PC-9 (cell line): ENCODE measurements around the gene DEPDC4. TPM values are rescaled to one million over a fixed set of nuclear protein-coding genes. Genes with fewer than 3 reads are reported as not detected.
"Not testable (repeated sequence)": the region's sequence is repeated elsewhere in the genome, so short reads cannot be mapped to it uniquely, and the experiment has no call there.

Experiments used
- Bru-seq: library from RNA; stranded (reverse); fragments of 400-500 nt; gene quantifications from one replicate; lab custom pipeline; 2021; lab: Mats Ljungman, UMichigan
- BruChase-seq, 2 experiments: library from RNA; stranded (reverse); fragments of 400-500 nt; gene quantifications; one replicate each; lab custom pipeline; 2021; lab: Mats Ljungman, UMichigan
- BruUV-seq: library from RNA; stranded (reverse); fragments of 400-500 nt; replicated peaks from 2 replicates; lab custom pipeline; 2021; lab: Mats Ljungman, UMichigan
- CTCF ChIA-PET: fragments of 300-600 bp; sonication (Branson Sonifier 250); formaldehyde crosslinking; loops from one replicate; lab custom pipeline; 2022; ENCODE audit warnings: antibody characterized with exemption; lab: Charles Lee
- POLR2A ChIA-PET: fragments of 300-600 bp; sonication (Branson Sonifier 250); formaldehyde crosslinking; loops from one replicate; lab custom pipeline; 2022; ENCODE audit warnings: antibody characterized with exemption; ENCODE audit not compliant: unreplicated experiment; lab: Charles Lee
- DNase-seq, 2 experiments: peaks; one replicate each; pipeline versions ENCODE4 v3.0.0 to v3.0.0-alpha.2; 2015 to 2022; ENCODE audit warnings: mixed read lengths in 1 of 2
- H2AFZ ChIP-seq: fragments of 200-600 bp; sonication (generic); 2 replicates; pipeline ENCODE4 v1.8.1; 2017; ENCODE audit warnings: antibody characterized with exemption
- H3F3A ChIP-seq: fragments of 200-600 bp; sonication (generic); 2 replicates; pipeline ENCODE4 v1.8.1; 2017; ENCODE audit warnings: antibody characterized with exemption, mild to moderate bottlenecking, low read depth; ENCODE audit not compliant: insufficient read depth
- H3K27ac ChIP-seq: fragments of 200-600 bp; sonication (generic); 2 replicates; pipeline ENCODE4 v1.6.1; 2016; ENCODE audit warnings: mixed run types
- H3K27me3 ChIP-seq: fragments of 200-600 bp; sonication (generic); 2 replicates; pipeline ENCODE4 v1.6.1; 2016; ENCODE audit warnings: low read depth, mixed run types; ENCODE audit not compliant: insufficient read depth
- H3K36me3 ChIP-seq: fragments of 200-600 bp; sonication (generic); 2 replicates; pipeline ENCODE4 v1.6.1; 2016; ENCODE audit warnings: low read depth, mixed run types
- H3K4me1 ChIP-seq: fragments of 200-600 bp; sonication (generic); replicated peaks from 2 replicates; pipeline ENCODE4 v1.6.1; 2016; ENCODE audit warnings: mixed run types; ENCODE audit not compliant: insufficient read depth
- H3K4me2 ChIP-seq: fragments of 200-600 bp; sonication (generic); 2 replicates; pipeline ENCODE4 v1.6.1; 2017; ENCODE audit warnings: mixed run types
- H3K4me3 ChIP-seq: fragments of 200-600 bp; sonication (generic); 2 replicates; pipeline ENCODE4 v1.6.1; 2016; ENCODE audit warnings: mixed run types
- H3K79me2 ChIP-seq: fragments of 200-600 bp; sonication (generic); 2 replicates; pipeline ENCODE4 v1.6.1; 2017; ENCODE audit warnings: low read depth, mixed run types
- H3K9me2 ChIP-seq: fragments of 200-600 bp; sonication (generic); 2 replicates; pipeline ENCODE4 v1.8.1; 2017; ENCODE audit warnings: mild to moderate bottlenecking; ENCODE audit not compliant: insufficient read depth
- H3K9me3 ChIP-seq: fragments of 200-600 bp; sonication (generic); 2 replicates; pipeline ENCODE4 v1.8.1; 2016; ENCODE audit warnings: low read depth; ENCODE audit not compliant: insufficient read depth
- H4K20me1 ChIP-seq: fragments of 200-600 bp; sonication (generic); 2 replicates; pipeline ENCODE4 v1.8.1; 2017; ENCODE audit not compliant: insufficient read depth
- EZH2 ChIP-seq: fragments of 200-600 bp; sonication (generic); IDR thresholded peaks from 2 replicates; pipeline ENCODE4 v1.8.0; 2017; ENCODE audit warnings: antibody characterized with exemption, low read depth
- intact Hi-C: fragments of 100-400 bp; cut with micrococcal nuclease; formaldehyde crosslinking; loops from one replicate; pipeline ENCODE4 v1.10.0; 2022; ENCODE audit not compliant: unreplicated experiment
- long read RNA-seq: library from polyadenylated mRNA; stranded (forward); transcript quantifications from one replicate; pipeline ENCODE4 v2.0.0, GENCODE V29; 2022
- total RNA-seq: library from RNA; stranded (reverse); gene quantifications from 2 replicates; pipeline ENCODE4 v1.2.3, GENCODE V29; 2021
- TF ChIP-seq, protein P1 (sequence below): fragments of 200-600 bp; sonication (generic); conservative IDR thresholded peaks from 2 replicates; pipeline ENCODE4 v1.6.1; 2017; ENCODE audit warnings: mixed run types, antibody characterized with exemption, mild to moderate bottlenecking, moderate library complexity

The DEPDC4 gene
- 1.8 and 2.9 TPM in 2 replicates for total RNA-seq
- percentile 47 among the genes with signal in this experiment for Bru-seq, nascent RNA
- BruChase-seq, experiment 1, labeled RNA remaining after a 2-hour chase: percentile 40 among the genes with signal in this experiment
- BruChase-seq, experiment 2, labeled RNA remaining after a 6-hour chase: percentile 31 among the genes with signal in this experiment
- long read RNA-seq, partial matches to known transcripts: 2 of 5 reads
- long read RNA-seq, other reads (novel, unspliced or antisense): 2 of 5 reads

DNA sequence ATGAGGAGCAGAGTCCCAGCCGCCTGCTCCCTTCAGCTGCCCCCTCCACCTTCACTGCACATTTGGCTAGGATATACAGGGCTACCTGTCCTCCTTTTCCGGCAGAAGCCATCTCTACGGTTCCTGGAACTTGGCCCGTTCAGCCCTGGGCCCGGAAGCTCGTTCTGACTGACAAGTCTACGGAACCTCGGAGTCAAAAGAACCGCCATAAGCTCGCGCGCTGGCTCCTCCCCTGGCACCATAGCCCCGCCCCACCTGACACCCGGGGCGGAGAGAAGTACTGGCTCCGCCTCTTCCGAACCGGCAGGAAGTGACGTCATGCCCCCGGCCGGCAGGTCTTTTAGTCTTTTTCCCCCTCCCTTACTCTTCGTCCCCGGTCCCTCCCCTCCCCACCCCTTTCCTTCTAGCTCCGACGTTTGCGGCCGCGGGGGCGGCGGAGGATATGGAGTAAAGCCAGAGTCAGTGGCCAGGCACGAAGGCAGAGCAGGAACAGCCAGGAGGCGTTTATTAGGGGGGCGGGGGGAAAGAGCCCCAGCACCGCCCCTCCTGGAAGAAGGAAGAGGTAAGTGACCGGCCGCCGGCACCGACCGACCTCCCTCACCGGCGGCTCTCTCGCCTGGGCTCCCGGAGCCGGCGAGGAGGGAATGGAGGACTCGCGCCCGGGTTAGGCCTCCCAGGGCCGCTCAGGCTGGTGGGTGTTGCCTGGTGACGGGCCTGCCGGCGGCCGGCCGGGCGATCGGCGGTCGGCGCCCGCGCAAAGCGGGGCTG is at the start of gene DEPDC4, which contains the start of gene SCYL2:
DEPDC4 (minus strand) TSS at position 245 of the 768 bp plus-strand sequence; CDS start at position 242, 3 bp downstream.
SCYL2 (plus strand) TSS at position 343 of the 768 bp plus-strand sequence. CDS start 15,794 bp downstream, outside the sequence.
- H3K4me3 ChIP-seq: peak within 1 kb of the TSS; percentile 76
- no TSS peak for BruUV-seq
- intact Hi-C loops: loop anchor here (1.0 to 2.0 kb wide), 4 partner anchors 32 to 306 kb away; partner anchors contain the start of genes ACTR6 and GAS2L3
- 0 out of 2 replicates have a peak, but pooled peaks cover 3% of the 10 kb centered on the region for H3K36me3 ChIP-seq
- ChIA-PET POLR2A (interaction anchor here (0.6 to 0.7 kb wide), 6 partner anchors 32 to 1814 kb away, joined by 3 to 7 read pairs (median 3); no protein-coding TSS in a partner anchor), CTCF (interaction anchor here (0.6 to 0.7 kb wide), 2 partner anchors 13 to 1224 kb away, joined by 3 to 10 read pairs; no protein-coding TSS in a partner anchor)
- no peaks in the 10 kb centered on the region for H3K9me3 ChIP-seq
- no peaks in the 10 kb centered on the region for H3K27me3 ChIP-seq
- peak within 1 kb of the TSS; percentile 83 for H3K4me2 ChIP-seq
- H3K79me2 ChIP-seq: peaks cover 47% of the 10 kb centered on the region
- H3K4me1 ChIP-seq: peaks cover 21% of the 10 kb centered on the region
- H2AFZ ChIP-seq: peak within 1 kb of the TSS; percentile 97
- H3K9me2 ChIP-seq: no peaks in the 10 kb centered on the region
- TF ChIP-seq, protein P1, sequence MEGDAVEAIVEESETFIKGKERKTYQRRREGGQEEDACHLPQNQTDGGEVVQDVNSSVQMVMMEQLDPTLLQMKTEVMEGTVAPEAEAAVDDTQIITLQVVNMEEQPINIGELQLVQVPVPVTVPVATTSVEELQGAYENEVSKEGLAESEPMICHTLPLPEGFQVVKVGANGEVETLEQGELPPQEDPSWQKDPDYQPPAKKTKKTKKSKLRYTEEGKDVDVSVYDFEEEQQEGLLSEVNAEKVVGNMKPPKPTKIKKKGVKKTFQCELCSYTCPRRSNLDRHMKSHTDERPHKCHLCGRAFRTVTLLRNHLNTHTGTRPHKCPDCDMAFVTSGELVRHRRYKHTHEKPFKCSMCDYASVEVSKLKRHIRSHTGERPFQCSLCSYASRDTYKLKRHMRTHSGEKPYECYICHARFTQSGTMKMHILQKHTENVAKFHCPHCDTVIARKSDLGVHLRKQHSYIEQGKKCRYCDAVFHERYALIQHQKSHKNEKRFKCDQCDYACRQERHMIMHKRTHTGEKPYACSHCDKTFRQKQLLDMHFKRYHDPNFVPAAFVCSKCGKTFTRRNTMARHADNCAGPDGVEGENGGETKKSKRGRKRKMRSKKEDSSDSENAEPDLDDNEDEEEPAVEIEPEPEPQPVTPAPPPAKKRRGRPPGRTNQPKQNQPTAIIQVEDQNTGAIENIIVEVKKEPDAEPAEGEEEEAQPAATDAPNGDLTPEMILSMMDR: no peak
- TF ChIP-seq EZH2: no peak
- DNase-seq: peak; percentile 89 to 92
- H4K20me1 ChIP-seq: peaks cover 10% of the 10 kb centered on the region; the same call in 1 of the 2 replicates
- H3F3A ChIP-seq: peaks cover 16% of the 10 kb centered on the region; the same call in 1 of the 2 replicates
- peak within 1 kb of the TSS; percentile 87 for H3K27ac ChIP-seq

DNA sequence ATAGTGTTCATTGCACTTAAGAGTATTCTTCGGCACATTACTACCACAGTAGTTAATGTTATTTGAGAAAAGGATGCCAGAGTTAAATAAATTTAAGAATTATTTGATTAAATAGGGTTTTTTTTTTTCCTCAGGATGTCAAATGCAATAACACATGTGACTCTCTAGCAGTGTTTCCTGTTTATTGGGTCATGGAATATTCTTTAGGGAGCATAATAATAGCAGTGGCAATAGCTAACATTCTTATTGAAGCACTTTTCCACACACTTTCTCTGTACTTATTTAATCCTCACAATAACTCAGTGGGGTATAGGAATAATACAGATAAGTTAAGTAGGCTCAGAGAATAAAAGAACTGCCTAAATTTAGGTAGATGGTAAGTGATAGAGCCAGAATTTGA is 44.4 kb upstream of the DEPDC4 start:
- no peak for DNase-seq
- Histone ChIP-seq H4K20me1 (no peaks in the 10 kb centered on the region; the same call in 1 of the 2 replicates), H3F3A (peaks cover 3% of the 10 kb centered on the region; the same call in 1 of the 2 replicates), H3K79me2 (no peaks in the 10 kb centered on the region), H3K4me1 (no peaks in the 10 kb centered on the region), H3K27me3 (no peaks in the 10 kb centered on the region), H2AFZ (no peak overlapping the region), H3K27ac (no peak overlapping the region), H3K4me2 (no peak overlapping the region), H3K9me2 (no peaks in the 10 kb centered on the region), H3K4me3 (no peak overlapping the region), H3K36me3 (0 out of 2 replicates have a peak, but pooled peaks cover 12% of the 10 kb centered on the region), H3K9me3 (no peaks in the 10 kb centered on the region)
- POLR2A ChIA-PET: interaction anchor here (0.6 kb wide), 1 partner anchor 653 kb away, joined by 7 read pairs; no protein-coding TSS in a partner anchor
- no peak for TF ChIP-seq EZH2
- TF ChIP-seq, protein P1: no peak
- no TSS peak for BruUV-seq
- CTCF ChIA-PET: no interaction called here
- intact Hi-C loops: no loop called here

DNA sequence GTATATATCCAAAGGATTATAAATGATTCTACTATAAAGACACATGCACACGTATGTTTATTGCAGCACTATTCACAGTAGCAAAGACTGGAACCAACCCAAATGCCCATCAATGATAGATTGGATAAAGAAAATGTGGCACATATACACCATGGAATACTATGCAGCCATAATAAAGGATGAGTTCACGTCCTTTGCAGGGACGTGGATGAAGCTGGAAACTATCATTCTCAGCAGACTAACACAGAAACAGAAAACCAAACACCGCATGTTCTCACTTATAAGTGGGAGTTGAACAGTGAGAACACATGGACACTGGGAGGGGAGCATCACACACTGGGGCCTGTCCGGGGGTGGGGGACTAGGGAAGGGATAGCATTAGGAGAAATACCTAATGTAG is 41.3 kb upstream of the DEPDC4 start:
- POLR2A ChIA-PET: interaction anchor here (0.6 kb wide), 1 partner anchor 41 kb away, joined by 6 read pairs; no protein-coding TSS in a partner anchor
- BruUV-seq, H3K4me1 ChIP-seq, H4K20me1 ChIP-seq, H3K9me3 ChIP-seq, H3F3A ChIP-seq, H3K9me2 ChIP-seq, DNase-seq, H3K79me2 ChIP-seq, H2AFZ ChIP-seq, H3K36me3 ChIP-seq, H3K27me3 ChIP-seq, H3K4me2 ChIP-seq, intact Hi-C loops, CTCF ChIA-PET, H3K27ac ChIP-seq, H3K4me3 ChIP-seq: not testable (repeated sequence)

DNA sequence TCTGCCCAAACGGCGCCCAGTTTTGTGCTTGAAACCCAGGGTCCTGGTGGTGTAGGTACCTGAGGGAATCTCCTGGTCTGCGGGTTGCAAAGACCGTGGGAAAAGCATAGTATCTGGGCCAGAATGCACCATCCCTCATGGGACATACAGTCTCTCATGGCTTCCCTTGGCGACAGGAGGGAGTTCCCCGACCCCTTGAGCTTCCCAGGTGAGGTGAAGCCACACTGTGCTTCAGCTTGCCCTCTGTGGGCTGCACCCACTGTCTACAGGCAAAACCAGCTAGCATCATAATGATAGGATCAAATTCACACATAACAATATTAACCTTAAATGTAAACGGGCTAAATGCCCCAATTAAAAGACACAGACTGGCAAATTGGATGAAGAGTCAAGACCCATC is 37.5 kb upstream of the DEPDC4 start:
- H3K9me3 ChIP-seq, CTCF ChIA-PET, H3K4me2 ChIP-seq, H3K36me3 ChIP-seq, H3K4me1 ChIP-seq, H3F3A ChIP-seq, H2AFZ ChIP-seq, H3K9me2 ChIP-seq, H4K20me1 ChIP-seq, H3K27ac ChIP-seq, DNase-seq, POLR2A ChIA-PET, H3K27me3 ChIP-seq, H3K4me3 ChIP-seq, H3K79me2 ChIP-seq, BruUV-seq, intact Hi-C loops: not testable (repeated sequence)
